ENCODE results near the gene C11orf42.

DNA sequence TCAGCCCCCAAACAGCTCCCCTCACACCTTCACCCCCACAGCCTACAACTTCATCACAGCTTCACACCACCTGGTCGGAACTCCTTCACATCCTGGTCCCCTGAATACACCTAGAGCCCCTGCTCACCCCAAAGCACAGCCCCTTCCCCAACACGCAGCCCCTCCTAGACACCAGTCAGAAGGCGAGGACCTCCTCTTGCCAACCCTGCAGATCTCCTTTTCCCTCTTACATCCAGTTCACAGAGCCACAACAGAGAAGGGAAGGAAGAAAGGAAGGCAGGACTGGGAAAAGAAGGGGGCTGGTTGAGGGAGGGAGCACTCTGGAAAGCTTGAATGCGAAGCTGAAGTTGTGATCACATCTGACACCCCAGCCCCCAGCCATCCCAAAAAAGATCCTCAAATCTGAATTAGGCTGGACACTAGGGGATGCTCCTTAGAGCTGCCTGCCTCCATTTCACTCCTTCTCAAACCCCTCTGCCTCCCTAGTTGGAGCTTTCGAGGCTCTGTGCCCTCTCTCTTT, 54.9 kb downstream of the C11orf42 start:
- TF ChIP-seq POLR2AphosphoS5 (IDR thresholded peaks at IDR 0.05; ENCODE audit: low read depth, low read length) (no peak), SIN3A (IDR thresholded peaks at IDR 0.05; ENCODE audit: borderline replicate concordance, insufficient read depth, low read length) (no peak)
- TF ChIP-seq, protein P1, sequence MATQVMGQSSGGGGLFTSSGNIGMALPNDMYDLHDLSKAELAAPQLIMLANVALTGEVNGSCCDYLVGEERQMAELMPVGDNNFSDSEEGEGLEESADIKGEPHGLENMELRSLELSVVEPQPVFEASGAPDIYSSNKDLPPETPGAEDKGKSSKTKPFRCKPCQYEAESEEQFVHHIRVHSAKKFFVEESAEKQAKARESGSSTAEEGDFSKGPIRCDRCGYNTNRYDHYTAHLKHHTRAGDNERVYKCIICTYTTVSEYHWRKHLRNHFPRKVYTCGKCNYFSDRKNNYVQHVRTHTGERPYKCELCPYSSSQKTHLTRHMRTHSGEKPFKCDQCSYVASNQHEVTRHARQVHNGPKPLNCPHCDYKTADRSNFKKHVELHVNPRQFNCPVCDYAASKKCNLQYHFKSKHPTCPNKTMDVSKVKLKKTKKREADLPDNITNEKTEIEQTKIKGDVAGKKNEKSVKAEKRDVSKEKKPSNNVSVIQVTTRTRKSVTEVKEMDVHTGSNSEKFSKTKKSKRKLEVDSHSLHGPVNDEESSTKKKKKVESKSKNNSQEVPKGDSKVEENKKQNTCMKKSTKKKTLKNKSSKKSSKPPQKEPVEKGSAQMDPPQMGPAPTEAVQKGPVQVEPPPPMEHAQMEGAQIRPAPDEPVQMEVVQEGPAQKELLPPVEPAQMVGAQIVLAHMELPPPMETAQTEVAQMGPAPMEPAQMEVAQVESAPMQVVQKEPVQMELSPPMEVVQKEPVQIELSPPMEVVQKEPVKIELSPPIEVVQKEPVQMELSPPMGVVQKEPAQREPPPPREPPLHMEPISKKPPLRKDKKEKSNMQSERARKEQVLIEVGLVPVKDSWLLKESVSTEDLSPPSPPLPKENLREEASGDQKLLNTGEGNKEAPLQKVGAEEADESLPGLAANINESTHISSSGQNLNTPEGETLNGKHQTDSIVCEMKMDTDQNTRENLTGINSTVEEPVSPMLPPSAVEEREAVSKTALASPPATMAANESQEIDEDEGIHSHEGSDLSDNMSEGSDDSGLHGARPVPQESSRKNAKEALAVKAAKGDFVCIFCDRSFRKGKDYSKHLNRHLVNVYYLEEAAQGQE (IDR thresholded peaks at IDR 0.05; ENCODE audit: insufficient read depth in 1 of 2, low read depth in 2 of 2, low read length in 2 of 2): no peak

Measured in PFSK-1 (cell line).